HCEC 1CT (cell line): ENCODE results near the gene CCBE1.
"Not testable (repeated sequence)": the region's sequence is repeated elsewhere in the genome, so short reads cannot be mapped to it uniquely, and the experiment has no call there.

ENCODE experiments used
- DNase-seq: peaks from one replicate; pipeline ENCODE4 v3.0.0-alpha.2; 2017

Gene CCBE1

DNA sequence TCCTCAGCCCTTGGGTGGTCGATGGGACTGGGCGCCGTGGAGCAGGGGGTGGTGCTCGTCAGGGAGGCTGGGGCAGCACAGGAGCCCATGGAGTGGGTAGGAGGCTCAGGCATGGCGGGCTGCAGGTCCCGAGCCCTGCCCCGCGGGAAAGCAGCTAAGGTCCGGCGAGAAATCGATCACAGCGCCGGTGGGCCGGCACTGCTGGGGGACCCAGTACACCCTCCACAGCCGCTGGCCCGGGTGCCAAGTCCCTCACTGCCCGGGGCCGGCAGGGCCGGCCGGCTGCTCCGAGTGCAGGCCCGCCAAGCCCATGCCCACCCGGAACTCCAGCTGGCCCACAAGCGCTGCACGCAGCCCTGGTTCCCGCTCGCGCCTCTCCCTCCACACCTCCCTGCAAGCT, 16.9 kb upstream of the CCBE1 start:
- not testable (repeated sequence) for DNase-seq

DNA sequence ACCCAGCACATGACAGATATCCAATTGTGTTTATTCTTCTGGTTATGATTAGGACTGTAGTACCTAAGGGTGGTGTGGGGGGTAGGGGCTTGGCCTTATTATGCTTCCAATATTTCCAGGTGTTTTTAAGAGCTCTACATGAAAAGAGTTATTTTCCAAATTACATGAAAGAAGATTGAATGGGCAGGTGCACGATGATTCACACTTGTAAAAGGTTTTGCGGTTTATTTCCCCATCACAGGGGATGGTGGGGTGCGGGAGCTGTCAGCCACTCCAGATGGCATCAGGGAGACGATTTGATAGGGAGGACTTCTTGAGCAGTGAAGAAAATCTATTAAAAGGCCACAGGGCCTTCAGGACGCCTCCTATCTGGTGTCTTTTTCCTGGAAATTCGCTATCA, 15.1 kb upstream of the CCBE1 start:
- no peak for DNase-seq

DNA sequence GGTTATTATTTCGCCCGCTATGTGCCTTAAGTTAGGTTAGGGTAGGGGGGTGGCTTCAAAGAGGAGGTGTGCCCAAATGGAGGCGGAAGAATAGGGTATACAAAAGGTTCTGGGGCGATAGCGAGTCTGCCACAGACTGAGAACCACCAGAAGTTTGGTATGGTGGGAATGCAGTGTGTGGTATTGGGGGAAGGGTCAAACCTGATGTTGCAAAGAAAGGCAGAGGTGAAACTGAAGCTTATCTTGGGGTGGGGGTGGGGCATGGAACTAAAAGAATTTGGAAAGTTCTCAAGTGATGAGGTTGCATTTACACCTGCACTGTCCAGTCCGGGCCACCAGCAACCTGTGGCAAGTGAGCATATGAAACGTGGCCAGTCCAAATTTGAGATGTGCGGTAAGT, 11.8 kb upstream of the CCBE1 start:
- DNase-seq: no peak

DNA sequence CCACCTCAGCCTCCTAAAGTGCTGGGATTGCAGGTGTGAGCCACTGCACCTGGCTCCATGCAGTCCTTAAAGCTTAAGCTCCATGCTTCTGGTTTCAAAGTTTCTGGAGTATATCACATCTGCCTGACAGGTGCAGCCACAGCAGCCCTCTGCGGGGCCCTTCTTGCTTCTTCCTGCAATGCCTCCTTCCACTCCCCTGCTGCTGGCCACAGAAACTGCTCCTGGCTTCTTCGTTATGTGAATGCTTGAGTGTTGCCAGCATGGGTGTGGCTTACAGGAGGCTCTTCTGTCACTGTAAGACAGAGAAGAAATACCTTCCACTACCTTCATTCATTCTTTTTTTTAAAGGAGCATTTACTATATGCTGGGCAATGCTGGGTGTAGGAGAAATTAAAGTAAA, 10.1 kb upstream of the CCBE1 start:
- no peak for DNase-seq

DNA sequence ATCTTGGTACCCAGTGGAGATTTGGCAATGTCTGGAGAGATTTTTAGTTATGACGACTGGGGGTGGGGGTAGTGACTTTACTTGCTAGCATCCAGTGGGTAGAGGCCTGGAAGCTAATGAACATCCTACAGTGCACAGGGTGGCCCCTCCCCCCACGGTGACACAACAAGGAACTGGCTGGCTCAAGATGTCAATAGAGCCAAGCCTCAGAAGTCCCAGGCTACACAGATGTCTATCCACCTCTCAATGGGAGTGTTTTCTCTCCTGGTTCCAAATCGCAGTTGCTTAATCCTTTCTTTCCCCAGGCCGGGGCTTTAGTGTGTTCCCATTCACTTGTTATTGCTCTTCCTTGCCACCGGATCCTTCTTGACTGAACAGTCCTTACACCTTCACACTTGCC, 9.3 kb upstream of the CCBE1 start:
- no peak for DNase-seq

DNA sequence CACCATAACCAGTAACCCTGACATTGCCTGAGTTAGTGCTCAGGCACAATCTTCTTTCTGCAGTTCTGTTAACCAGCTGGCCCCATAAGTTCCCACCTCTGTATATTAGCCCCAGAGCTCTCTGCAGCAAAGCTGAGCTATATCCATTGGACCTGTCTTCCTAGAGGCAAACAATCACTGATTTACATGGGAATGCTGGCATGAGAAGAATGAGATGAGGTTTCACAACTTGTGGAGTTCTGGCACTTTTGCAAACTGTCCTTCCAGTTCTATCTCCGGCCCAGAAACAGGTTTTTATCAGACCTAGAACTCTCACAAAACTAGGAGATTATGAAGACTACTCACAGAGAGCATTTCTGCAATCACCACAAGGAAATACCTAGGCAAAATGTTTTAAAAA, 7.9 kb upstream of the CCBE1 start:
- no peak for DNase-seq

DNA sequence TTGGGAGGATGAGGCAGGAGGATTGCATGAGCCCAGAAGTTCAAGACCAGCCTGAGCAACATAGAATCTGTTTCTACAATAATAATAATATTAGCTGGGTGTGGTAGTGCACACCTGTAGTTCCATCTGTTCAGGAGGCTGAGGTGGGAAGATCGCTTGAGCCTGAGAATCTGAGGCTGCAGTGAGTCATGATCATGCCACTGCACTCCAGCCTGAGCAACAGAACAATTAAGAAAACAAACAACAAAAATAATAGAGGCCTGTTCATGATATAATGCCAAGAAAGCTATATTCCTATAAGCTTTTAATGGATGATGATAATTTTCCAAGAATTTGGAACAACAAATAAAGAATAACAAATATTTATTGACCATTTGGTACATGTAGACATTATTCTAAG, 6.9 kb upstream of the CCBE1 start:
- no peak for DNase-seq

DNA sequence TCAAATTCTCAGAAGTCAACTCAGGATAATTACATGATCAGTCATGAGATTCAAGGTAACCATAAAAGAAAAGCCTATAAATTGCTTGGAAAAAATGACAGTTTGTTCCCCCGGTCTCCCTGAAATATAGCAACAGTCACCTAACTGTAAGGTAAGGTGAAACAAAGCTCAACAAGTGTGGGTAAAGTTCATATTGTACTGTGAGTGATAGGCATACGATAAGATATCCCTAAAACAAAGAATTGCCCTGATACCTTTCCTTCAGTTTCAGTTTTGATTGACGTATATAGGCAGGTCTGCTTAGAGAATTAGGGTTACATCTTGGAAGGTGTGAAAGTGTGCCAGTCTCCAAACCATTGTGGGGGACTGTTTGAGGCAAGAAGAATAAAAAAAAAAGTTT, 4.0 kb upstream of the CCBE1 start:
- no peak for DNase-seq

DNA sequence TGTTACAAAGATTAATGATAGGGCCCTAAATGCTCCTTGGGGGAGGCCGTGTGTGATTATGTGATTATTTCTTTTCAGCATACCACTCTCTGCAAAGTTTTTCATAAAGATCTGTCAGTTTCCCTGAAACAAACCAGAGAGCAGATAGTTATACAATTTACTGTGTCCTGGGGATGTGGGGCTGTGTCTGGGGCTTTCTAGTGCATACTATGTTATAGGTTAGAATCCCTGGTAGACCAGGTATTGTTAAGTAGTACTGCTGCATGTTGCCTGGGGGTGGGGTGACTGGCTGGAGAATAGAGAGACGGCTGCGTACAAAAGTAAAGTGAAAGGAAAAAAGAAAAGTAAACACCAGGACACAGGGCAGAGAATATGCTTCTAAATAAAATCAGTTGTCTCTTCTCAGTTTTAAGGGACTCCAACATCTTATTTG, 3.3 kb upstream of the CCBE1 start:
- no peak for DNase-seq

DNA sequence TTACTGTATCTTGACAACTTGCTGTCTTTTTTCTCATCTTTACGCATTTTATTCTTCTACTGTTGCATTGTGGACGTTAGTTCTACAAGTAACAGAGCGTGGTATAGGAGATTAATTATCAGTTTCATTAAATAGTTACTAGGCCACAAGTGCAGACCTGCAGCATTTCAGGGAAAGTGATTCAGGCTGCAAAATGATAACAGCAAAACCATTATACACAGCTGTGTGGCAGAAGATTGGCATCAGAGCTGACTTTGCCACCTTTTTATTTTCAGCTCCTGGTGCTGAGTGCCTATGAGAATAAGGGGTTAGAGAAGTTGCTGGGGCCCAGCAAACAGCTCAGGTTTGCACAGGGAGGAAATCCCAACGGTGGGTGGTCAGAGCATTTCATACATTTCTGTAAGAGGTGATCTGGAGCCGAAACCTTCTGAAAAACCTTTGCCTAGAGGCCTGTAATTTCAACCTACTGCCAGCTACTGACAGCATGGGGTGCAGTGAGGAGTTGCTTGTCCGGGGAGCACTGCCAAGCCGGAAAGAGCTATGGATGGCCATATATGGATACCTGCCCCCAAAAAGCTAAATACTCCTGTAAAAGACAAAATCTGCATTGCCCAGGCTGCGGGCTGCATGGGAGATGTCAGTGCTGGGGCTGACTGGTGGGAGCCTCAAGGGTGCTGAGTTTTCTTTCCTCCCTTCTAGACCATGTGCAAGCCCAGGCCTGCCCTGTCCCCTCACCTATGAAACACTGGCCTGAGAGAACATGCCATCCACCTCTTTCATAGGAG, 2.7 kb upstream of the CCBE1 start:
- no peak for DNase-seq

DNA sequence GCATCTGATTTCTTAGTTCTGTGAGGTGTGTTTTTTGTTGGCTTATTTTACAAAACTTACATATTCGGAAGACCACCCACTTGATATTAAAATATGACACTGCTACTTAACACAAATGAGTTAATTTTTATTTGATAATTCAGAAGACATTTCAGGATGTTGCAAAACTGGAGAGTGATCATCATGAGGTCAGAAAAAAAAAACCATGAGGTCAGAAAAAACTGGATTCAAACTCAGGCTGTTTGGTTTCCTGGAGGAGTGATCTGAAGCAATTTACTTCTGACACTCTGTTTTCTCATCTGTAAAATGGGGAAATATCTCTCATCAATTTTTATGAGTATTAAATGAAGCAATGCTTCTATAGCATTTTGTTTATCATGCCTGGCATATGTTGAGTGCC, 1.8 kb upstream of the CCBE1 start:
- DNase-seq: peak; percentile 57

DNA sequence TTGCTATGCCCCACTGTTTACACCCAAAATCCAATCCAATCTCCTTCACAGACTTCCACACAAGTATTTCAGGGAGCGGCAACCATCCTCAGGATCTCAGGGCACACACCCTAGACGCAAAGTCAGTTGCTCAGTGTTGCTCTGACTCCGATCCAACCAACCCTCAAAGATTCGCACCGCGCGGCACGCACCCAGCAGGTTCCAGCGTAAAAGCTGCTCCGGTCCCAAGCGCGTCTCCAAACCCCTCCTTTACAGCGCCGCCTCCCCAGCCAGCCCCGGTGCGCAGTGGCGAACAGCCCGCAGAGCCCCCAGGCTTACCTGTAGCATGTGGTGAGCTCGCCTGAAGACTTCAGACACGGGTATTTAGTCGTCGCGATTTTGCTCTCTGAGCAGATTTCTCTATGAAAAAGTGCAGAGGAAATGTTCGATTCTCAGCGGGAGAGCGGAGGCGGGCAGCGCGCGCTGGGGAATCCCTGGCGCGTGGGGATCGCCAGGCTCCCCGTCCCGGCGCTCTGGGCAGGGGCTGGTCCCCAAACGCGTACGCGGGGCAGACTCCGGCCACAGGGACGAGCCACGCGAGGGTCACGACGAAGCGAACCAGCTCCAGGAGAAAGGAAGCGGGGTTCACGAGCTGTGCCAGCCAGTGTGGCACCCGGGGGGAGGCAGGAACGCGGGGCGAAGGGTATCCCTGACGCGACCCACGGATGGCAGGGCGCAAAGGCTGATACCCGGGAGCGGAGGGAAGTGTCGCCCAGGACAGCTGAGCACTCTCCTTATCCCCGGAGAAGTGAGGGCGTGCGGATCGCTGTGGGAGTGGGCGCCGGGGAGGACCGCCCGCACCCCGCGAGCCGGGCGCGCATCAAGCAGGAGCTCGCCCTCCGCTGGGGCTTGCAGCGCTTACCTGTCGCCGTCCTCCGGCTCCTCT, 650 bp downstream of the CCBE1 start:
- DNase-seq: peak; percentile 65

DNA sequence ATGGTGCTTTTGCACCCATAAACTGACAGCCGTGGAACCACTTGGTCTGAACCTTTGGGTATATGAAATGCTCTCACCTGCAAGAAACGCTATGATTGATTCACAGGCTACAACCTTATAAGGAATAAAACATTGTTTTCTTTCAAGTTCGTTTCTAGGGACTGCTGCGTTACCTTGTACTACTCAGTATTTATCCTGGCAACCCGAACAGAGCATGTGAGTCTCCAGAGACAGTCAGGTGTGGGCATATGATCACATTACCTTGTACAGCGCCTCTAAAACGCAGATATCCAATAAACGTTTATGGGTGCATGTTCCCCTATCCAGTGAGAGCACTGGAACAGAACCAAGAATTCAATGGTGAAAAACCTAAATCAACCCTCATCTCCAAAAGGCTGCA, 1.7 kb downstream of the CCBE1 start:
- DNase-seq: no peak

DNA sequence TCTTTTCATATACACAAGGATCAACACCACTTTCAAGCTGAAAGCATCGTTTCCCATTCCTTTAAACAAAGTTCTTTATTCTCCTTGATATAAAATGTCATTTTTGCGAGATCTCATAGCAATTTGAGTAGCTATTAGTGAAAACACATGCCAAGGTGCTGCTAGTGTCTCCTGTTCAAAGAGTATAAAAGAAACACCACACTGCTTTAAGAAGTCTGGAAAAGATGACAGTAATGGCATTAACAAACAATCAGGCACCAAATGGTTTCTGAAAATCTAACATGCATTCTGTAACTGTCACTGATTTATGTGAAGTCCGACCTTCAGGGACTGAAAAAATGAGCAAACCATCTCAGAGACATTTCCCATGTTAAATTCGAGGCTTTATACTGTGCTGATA, 2.4 kb downstream of the CCBE1 start:
- no peak for DNase-seq

DNA sequence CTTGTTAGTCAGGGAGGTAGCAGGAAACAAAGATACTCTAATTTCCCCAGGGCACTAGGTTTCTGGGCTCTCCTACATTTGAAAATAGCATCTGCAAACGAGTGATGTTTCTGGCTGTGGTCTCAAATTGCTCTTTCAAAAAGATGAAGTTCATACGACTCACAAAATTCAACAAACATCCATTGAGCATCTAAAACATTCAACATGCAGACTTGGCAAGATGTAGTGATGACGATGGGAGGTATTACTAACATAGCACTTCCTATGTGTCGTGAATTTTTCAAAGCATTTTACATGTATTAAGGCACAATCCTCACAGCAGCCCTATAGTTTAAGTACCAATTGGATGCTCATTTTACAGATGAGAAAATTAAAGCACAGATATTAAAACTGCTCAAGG, 5.2 kb downstream of the CCBE1 start:
- DNase-seq: peak; percentile 55

DNA sequence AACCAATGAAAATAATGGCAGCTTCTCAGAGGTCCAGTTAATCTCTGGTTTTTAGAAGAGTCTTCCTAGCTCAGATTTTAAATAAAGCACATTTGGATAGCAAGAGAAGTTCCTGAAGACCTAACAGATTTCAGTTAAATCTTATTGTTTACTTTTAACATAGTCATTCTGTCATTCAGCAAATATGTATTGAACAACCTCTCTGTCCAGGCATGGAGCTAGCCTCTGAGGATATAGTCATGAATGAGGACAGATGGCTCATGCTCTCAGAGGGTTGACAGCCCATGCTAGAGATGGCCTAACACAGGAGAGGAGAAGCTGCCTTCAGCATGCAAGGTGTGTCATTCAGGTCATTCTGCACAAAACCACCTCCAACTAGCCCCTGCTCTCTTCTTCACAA, 6.2 kb downstream of the CCBE1 start:
- peak; percentile 95 for DNase-seq

DNA sequence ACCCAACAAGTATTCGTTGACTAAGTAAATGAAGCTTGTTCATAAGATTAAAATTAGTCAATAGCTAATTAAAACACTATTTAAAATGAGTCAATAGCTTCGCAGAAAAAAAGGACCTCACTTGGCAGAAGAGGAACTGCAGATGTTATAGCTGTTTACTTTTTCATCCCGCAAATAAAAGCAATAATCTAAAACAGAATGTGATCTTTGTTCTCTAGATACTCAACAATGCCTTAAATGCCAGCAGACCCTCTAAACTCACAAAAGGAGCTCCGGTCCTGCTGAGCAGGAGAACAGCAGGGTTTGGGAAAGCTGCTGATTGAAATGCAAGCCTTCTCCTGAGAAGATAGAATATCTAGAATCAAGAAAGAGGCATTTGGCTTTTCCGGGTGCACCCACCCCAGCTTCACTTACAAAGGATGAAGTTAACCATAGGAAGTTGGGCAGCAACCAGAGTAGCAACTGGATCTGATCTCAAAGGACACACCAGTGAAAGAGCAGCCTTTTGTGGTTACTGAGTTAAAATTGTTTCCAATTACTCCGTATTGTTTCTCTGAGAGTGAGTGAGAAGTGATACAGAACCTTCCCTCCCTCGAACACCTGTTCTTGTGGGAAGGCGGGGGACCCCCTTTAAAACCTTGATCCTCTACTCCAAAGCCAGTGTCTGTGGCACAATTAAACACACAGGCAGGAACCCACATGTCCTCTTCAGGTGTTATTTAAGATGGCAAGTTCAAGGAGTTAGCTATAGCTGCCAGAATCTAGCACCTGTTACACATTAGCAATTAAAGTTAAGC, 6.8 kb downstream of the CCBE1 start:
- no peak for DNase-seq

DNA sequence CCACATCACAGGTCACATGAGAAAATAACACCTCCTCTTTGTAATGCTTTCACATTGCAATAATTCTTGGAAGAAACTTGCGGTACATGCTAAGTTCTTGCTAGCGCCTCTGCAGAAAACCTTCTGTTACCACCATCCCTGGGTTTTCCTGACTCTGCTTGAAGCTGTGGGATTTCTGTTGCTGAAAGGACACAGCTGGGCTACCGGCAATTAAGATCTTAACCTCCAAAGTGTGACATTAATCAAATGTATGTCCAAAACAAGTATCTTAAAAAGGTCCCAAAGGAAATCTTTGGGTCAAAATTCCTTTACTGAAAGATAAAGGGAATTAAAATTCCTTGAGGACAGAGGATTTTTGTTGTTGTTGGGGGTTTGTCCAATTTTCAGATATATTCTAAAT, 7.5 kb downstream of the CCBE1 start:
- DNase-seq: no peak

DNA sequence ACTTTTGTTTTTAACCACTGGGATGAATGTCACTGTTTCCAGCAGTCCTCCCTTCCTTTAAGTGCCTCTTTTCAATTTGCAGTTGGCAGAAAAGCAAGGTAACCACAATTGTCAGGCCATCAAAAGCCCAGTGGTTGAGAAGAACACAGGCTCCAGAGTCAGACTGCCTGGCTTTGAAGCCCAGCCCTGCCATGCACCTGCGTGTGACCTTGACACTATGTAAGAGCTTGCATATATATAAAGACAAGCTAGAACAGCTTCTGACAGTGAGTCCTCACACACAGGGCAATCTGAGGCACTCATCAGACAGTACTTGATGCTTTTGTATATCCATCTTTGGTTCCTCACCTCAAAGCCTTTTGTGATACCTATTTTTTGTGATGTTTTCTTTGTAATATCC, 11.0 kb downstream of the CCBE1 start:
- DNase-seq: no peak

DNA sequence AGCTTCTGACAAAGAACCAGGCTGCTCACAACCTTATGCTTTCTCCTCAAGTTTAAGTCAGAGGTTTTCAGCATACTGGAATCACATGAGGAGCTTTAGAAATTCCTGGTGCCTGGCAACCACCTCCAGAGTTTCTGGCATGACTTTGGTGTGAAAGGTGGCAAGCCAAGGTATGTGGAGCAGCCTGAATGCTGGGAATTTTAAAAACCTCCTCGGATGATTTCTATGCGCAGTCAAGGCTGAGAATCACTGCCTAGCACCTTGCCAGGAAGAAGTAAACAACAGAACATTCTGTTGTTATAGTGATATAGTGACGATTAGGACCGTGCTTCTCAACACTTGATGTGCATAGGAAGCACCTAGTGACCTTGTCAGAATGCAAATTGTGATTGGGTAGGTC, 11.7 kb downstream of the CCBE1 start:
- DNase-seq: no peak

DNA sequence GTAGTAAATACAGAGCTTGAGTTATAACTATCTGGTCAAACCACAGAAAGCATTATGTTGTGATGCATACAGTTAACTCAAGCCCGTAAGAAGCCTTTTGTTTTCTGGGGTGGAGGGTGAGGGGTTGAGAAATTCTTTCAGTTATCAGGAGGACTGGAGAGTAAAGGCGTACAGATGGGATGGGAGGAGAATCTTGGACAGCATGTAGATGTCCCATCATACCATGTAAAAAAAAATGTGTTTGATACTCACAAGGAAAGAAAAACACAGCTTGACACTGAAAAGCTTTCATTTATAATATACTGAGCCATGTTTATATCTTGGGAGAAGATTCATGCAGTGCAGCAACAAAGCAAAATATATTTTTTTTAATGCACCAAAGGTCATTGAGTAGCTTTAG, 12.4 kb downstream of the CCBE1 start:
- DNase-seq: no peak

DNA sequence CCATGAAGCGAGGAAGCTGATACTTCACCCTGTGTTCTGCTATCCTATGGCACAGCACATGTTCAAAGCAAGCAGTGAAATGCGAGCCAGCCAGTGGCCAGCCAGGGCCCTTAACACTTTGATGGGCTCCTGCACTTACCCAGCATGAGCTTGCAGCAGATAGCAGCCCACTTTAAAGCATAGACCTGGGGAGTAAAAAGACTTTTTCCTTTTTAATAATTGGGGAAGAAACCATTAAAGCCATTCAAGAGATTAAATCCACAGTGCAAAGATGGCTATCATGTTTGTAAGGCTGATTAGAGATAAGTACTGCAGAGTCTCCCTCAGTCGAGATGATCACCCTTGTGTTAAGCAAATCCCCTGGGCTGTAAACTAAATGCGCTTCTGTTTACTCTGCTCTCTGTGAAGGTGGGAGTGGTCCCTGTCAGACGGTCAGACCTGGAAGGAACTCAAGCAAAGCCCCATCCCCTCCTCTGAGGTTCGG, 15.7 kb downstream of the CCBE1 start:
- DNase-seq: no peak

DNA sequence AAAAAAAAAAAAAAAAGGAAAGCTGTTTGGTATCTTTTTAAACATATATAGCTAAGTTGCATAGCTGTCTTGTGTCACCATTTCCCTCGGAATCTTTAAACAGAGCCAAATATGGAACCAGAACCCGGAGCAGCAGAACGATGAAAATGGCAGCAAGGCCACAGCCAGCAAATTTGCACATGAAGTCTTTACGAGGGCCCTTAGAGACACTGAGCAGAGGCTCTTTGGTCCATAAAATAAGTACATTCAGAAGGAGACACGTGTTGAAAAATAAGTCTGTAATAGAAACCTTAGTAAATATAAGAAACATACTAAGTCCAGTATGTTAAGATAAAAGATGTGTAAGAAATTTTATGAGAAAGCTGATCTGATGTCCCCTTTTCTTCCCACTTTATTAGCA, 16.2 kb downstream of the CCBE1 start:
- no peak for DNase-seq
